ENCODE results near the gene RYR1.

GRCh38 chr19:38453596-38453995 lies 20.1 kb downstream of the RYR1 start:
- TF ChIP-seq SIN3A (conservative IDR thresholded peaks at IDR 0.05 in 1 of 2, IDR thresholded peaks at IDR 0.05 in 1 of 2; ENCODE audit: low read depth in 1 of 2, low read length in 2 of 2) (no peak), CTCF (IDR thresholded peaks at IDR 0.05; ENCODE audit: control extremely low read depth in 1 of 3, insufficient read depth in 1 of 3, low read depth in 1 of 3, low read length in 3 of 3) (no peak), ATF3 (IDR thresholded peaks at IDR 0.05; ENCODE audit: insufficient read depth, low read depth, low read length) (no peak), CHD2 (IDR thresholded peaks at IDR 0.05; ENCODE audit: low read length) (no peak), CHD1 (IDR thresholded peaks at IDR 0.05; ENCODE audit: low read depth, low read length) (no peak), GABPA (IDR thresholded peaks at IDR 0.05; ENCODE audit: borderline replicate concordance, insufficient read depth, low read length) (no peak), CBX5 (IDR thresholded peaks at IDR 0.05; ENCODE audit: low read depth, low read length) (no peak), POLR2A (IDR thresholded peaks at IDR 0.05; ENCODE audit: control extremely low read depth in 1 of 2, low read depth in 2 of 2, low read length in 2 of 2) (no peak), KDM4A (IDR thresholded peaks at IDR 0.05; ENCODE audit: low read depth, low read length, severe bottlenecking) (no peak), EZH2 (IDR thresholded peaks at IDR 0.05; ENCODE audit: low read depth, low read length, severe bottlenecking) (no peak), RNF2 (IDR thresholded peaks at IDR 0.05; ENCODE audit: borderline replicate concordance, low read depth, low read length, missing control alignments, poor library complexity, severe bottlenecking) (no peak), MAFK (IDR thresholded peaks at IDR 0.05; ENCODE audit: low read depth, low read length) (no peak), POLR2AphosphoS5 (IDR thresholded peaks at IDR 0.05; ENCODE audit: low read depth, low read length) (no peak)
